ENCODE measurements around the gene CCM2L. TPM values are rescaled to one million over a fixed set of nuclear protein-coding genes. Genes with fewer than 3 reads are reported as not detected.

Gene CCM2L
- polyA plus RNA-seq, 3 donors = not detected

DNA sequence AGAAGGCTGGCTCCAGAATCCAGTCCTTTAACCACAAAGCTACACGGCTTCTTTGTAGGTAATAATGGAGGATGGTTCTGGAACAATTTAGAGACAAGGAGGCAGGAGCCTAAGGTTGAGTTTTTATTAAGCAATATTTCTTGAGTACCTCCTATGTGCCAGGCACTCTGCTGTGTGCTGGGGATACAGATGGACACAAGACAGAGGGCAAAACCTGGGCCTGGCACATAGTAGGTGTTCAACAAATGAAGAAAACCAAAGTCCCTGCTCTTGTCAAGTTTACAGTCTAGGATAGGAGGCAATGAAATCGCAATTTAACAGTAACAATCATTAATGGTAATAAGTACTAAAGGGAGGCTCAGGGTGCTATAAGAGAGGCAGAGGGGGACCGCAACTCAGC lies 17.4 kb downstream of the CCM2L start:
- 100% methylated on average over 1 of the region's 3 CpGs for WGBS (ENCODE audit: insufficient coverage)
- peaks cover 0 to 6% (median 0%) of the 10 kb centered on the region in 7 donors for H3K9me3 Mint-ChIP-seq
- DNase-seq = no peak

DNA sequence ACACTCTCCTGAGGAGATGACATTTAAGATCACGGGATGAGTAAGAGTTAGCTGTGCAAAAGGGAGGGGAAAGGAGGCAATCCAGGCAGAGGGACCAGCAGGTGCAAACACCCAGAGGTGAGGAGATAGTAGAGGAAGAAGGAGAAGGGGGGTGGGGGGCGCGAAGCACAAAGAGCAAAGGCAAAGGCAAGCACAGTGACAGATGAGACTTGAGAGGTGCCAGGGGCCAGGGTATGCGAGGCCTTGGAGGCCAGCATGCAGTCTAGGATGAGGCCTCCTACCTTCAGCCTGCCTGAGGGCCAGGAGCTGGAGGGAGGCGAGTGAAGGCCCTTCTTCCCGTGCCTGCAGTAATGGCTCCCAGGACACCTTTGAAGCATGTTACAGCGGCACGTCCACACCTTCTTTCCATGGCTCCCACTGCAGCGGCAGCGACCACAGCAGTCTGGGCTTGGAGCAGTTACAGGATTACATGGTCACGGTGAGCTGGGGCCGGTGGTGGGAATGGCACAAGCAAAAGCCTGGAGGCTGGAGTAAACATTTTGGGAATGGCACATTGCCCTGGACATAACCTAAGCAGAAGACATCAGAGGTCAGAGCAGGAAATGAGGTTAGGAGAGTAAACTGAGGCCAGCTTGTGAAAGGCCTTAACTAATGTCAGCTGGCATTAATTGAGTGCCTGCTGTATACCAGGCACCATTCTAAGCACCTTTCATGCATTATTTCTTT lies 18.6 kb downstream of the CCM2L start:
- H3K27me3 Mint-ChIP-seq (ENCODE audit: low read depth in 3 of 3) = peaks cover 6 to 15% (median 9%) of the 10 kb centered on the region in 3 donors
- no peak overlapping the region for H2AFZ ChIP-seq (ENCODE audit: insufficient read depth, low read depth, low read length, poor library complexity, severe bottlenecking)
- no peaks in the 10 kb centered on the region for H3K36me3 ChIP-seq (replicated peaks in 1 of 2; ENCODE audit: control insufficient read depth in 1 of 2, insufficient read depth in 2 of 2, low read length in 2 of 2)
- no peak overlapping the region for H3K4me2 ChIP-seq (replicated peaks; ENCODE audit: extremely low read depth, low read length, poor library complexity, severe bottlenecking)
- no peak overlapping the region for H3K9ac ChIP-seq (ENCODE audit: insufficient read depth, low read length, poor library complexity, severe bottlenecking)
- no peak overlapping the region for H3K4me3 Mint-ChIP-seq
- peaks cover 0 to 6% (median 0%) of the 10 kb centered on the region in 7 donors for H3K9me3 Mint-ChIP-seq
- H4K20me1 ChIP-seq (ENCODE audit: insufficient read depth, low read length) = no peaks in the 10 kb centered on the region
- no peak overlapping the region for H3K27ac ChIP-seq (ENCODE audit: low read depth in 1 of 2, low read length in 2 of 2)
- no peaks in the 10 kb centered on the region for H3K36me3 Mint-ChIP-seq
- no peaks in the 10 kb centered on the region for H3K79me2 ChIP-seq (ENCODE audit: insufficient read depth, low read length)
- no peak for DNase-seq
- no peaks in the 10 kb centered on the region for H3K9me3 ChIP-seq (replicated peaks in 1 of 2; ENCODE audit: control insufficient read depth in 1 of 2, insufficient read depth in 1 of 2, low read length in 2 of 2)
- TF ChIP-seq, protein P1, sequence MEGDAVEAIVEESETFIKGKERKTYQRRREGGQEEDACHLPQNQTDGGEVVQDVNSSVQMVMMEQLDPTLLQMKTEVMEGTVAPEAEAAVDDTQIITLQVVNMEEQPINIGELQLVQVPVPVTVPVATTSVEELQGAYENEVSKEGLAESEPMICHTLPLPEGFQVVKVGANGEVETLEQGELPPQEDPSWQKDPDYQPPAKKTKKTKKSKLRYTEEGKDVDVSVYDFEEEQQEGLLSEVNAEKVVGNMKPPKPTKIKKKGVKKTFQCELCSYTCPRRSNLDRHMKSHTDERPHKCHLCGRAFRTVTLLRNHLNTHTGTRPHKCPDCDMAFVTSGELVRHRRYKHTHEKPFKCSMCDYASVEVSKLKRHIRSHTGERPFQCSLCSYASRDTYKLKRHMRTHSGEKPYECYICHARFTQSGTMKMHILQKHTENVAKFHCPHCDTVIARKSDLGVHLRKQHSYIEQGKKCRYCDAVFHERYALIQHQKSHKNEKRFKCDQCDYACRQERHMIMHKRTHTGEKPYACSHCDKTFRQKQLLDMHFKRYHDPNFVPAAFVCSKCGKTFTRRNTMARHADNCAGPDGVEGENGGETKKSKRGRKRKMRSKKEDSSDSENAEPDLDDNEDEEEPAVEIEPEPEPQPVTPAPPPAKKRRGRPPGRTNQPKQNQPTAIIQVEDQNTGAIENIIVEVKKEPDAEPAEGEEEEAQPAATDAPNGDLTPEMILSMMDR (IDR thresholded peaks at IDR 0.05) = no peak
- intact Hi-C loops (cut with micrococcal nuclease) = loop anchor here in 1 of 2 donors (5.0 kb wide), 1 partner anchor 53 kb away; no protein-coding TSS in a partner anchor
- H3K27me3 ChIP-seq (ENCODE audit: control insufficient read depth in 2 of 2, insufficient read depth in 2 of 2, low read length in 2 of 2) = peaks cover 0 to 3% of the 10 kb centered on the region in 2 donors
- peaks cover 27% of the 10 kb centered on the region for H3K4me1 Mint-ChIP-seq
- peaks cover 27 to 32% of the 10 kb centered on the region in 2 donors for H3K4me1 ChIP-seq (ENCODE audit: control insufficient read depth in 1 of 2, insufficient read depth in 2 of 2, low read length in 2 of 2)
- 87% methylated on average over 11 of the region's 12 CpGs for WGBS (ENCODE audit: insufficient coverage)
- H3K4me3 ChIP-seq (replicated peaks in 1 of 3; ENCODE audit: low read depth in 2 of 3, low read length in 3 of 3) = no peak overlapping the region
- H3K27ac Mint-ChIP-seq = no peak overlapping the region

More for the DNA sequence above, 17.4 kb downstream of the CCM2L start:
- H3K4me1 ChIP-seq (ENCODE audit: control insufficient read depth in 1 of 2, insufficient read depth in 2 of 2, low read length in 2 of 2) = peaks cover 16 to 21% of the 10 kb centered on the region in 2 donors
- no peak overlapping the region for H3K27ac ChIP-seq (ENCODE audit: low read depth in 1 of 2, low read length in 2 of 2)
- no peaks in the 10 kb centered on the region for H3K36me3 ChIP-seq (replicated peaks in 1 of 2; ENCODE audit: control insufficient read depth in 1 of 2, insufficient read depth in 2 of 2, low read length in 2 of 2)
- H3K36me3 Mint-ChIP-seq = no peaks in the 10 kb centered on the region
- H3K4me3 Mint-ChIP-seq = peak overlapping the region in 1 of 2 donors; percentile 41
- peaks cover 12 to 25% (median 20%) of the 10 kb centered on the region in 3 donors for H3K27me3 Mint-ChIP-seq (ENCODE audit: low read depth in 3 of 3)
- TF ChIP-seq, protein P1 (IDR thresholded peaks at IDR 0.05) = no peak
- no peak overlapping the region for H3K9ac ChIP-seq (ENCODE audit: insufficient read depth, low read length, poor library complexity, severe bottlenecking)
- no peaks in the 10 kb centered on the region for H4K20me1 ChIP-seq (ENCODE audit: insufficient read depth, low read length)
- H3K9me3 ChIP-seq (replicated peaks in 1 of 2; ENCODE audit: control insufficient read depth in 1 of 2, insufficient read depth in 1 of 2, low read length in 2 of 2) = no peaks in the 10 kb centered on the region
- H3K4me1 Mint-ChIP-seq = peaks cover 16% of the 10 kb centered on the region
- H3K4me3 ChIP-seq (replicated peaks in 1 of 3; ENCODE audit: low read depth in 2 of 3, low read length in 3 of 3) = no peak overlapping the region
- no peak overlapping the region for H3K4me2 ChIP-seq (replicated peaks; ENCODE audit: extremely low read depth, low read length, poor library complexity, severe bottlenecking)
- H3K79me2 ChIP-seq (ENCODE audit: insufficient read depth, low read length) = no peaks in the 10 kb centered on the region
- peaks cover 3 to 9% of the 10 kb centered on the region in 2 donors for H3K27me3 ChIP-seq (ENCODE audit: control insufficient read depth in 2 of 2, insufficient read depth in 2 of 2, low read length in 2 of 2)
- no peak overlapping the region for H2AFZ ChIP-seq (ENCODE audit: insufficient read depth, low read depth, low read length, poor library complexity, severe bottlenecking)
- H3K27ac Mint-ChIP-seq = no peak overlapping the region
- intact Hi-C loops (cut with micrococcal nuclease) = loop anchor here in 1 of 2 donors (5.0 kb wide), 1 partner anchor 55 kb away; no protein-coding TSS in a partner anchor

Measured in CD14-positive monocyte (primary cell).